HG02610 (cell line): ENCODE data around the gene TMEM239.
"Not testable (repeated sequence)": the region's sequence is repeated elsewhere in the genome, so short reads cannot be mapped to it uniquely, and the experiment has no call there.

Experiments used
- ATAC-seq: cut with Tn5 transposase; IDR thresholded peaks from one replicate; pipeline ENCODE4 v1.9.1; 2021; ENCODE audit warnings: mild to moderate bottlenecking, moderate library complexity; ENCODE audit not compliant: unreplicated experiment

Gene TMEM239

GRCh38 chr20:2820084-2820895 is 4.1 kb downstream of the TMEM239 start:
- no peak for ATAC-seq

- ATAC-seq: no peak
Observed at GRCh38 chr20:2820896-2821869, 5.0 kb downstream of the TMEM239 start.

GRCh38 chr20:2822073-2822472 is 5.9 kb downstream of the TMEM239 start:
- no peak for ATAC-seq

GRCh38 chr20:2825761-2826160 is 9.6 kb downstream of the TMEM239 start:
- no peak for ATAC-seq

GRCh38 chr20:2826655-2827054 is 10.5 kb downstream of the TMEM239 start:
- no peak for ATAC-seq

- no peak for ATAC-seq
Observed at GRCh38 chr20:2829376-2829775, 13.2 kb downstream of the TMEM239 start.

GRCh38 chr20:2831206-2831605 is 15.0 kb downstream of the TMEM239 start:
- ATAC-seq: not testable (repeated sequence)

GRCh38 chr20:2833761-2834160 is 17.6 kb downstream of the TMEM239 start:
- ATAC-seq: no peak

- ATAC-seq: no peak
Observed at GRCh38 chr20:2834401-2835110, 18.4 kb downstream of the TMEM239 start.

GRCh38 chr20:2835331-2835796 is 19.2 kb downstream of the TMEM239 start:
- ATAC-seq: no peak

- no peak for ATAC-seq
Observed at GRCh38 chr20:2836035-2836434, 19.9 kb downstream of the TMEM239 start.

- ATAC-seq: no peak
Observed at GRCh38 chr20:2837221-2837960, 21.2 kb downstream of the TMEM239 start.

- no peak for ATAC-seq
Observed at GRCh38 chr20:2838170-2838797, 22.1 kb downstream of the TMEM239 start.

GRCh38 chr20:2838847-2839671 is 22.9 kb downstream of the TMEM239 start:
- no peak for ATAC-seq

GRCh38 chr20:2839732-2840137 is 23.6 kb downstream of the TMEM239 start:
- ATAC-seq: no peak

GRCh38 chr20:2840138-2840966 is 24.2 kb downstream of the TMEM239 start, which contains the start of the genes PCED1A and VPS16:
Gene PCED1A, minus strand, starts transcription at chr20:2840655. Its CDS starts 743 bp downstream, at chr20:2839912.
Gene VPS16, plus strand, starts transcription at chr20:2840745. Its CDS starts 30 bp downstream, at chr20:2840775.
- peak; percentile 96 for ATAC-seq

- ATAC-seq: peak; percentile 24
Observed at GRCh38 chr20:2840967-2841531, 24.9 kb downstream of the TMEM239 start.
